NCI-H345 (cell line): Measurements from ENCODE around the gene SLC24A4.

Experiments used
- DNase-seq: peaks from one replicate; lab custom pipeline; 2025; lab: John Stamatoyannopoulos, UW

Gene SLC24A4

GRCh38 chr14:92323011-92323915 is at the start of gene SLC24A4:
SLC24A4 (plus strand) TSS chr14:92323165; CDS start chr14:92323831, 666 bp downstream.
- peak; percentile 28 for DNase-seq

- DNase-seq, result no peak
Measured at GRCh38 chr14:92273166-92273565, 49.8 kb upstream of the SLC24A4 start.

DNA sequence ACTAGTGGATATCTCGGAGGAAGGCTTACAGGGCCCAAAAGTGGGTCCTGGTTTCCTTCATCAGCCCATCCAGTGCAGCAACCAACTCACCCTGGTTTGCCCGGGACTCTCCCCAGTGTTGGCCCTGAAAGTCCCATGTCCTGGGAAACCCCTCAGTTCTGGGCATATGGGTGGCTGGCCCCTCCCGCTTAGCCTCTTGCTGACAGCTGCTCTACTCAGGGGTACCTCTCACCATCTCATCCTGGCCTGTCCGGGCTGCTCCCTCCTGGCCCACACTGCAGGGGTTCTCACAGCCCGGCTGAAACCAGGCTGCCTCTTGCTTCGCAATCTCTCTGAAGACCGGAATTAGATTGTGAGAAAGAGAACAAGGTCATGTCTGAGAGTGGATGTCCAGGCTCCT is 48.9 kb upstream of the SLC24A4 start:
- no peak for DNase-seq

GRCh38 chr14:92276074-92276473 is 46.9 kb upstream of the SLC24A4 start:
- no peak for DNase-seq

- no peak for DNase-seq
Measured at GRCh38 chr14:92277031-92277430, 45.9 kb upstream of the SLC24A4 start.

- no peak for DNase-seq
Measured at GRCh38 chr14:92280554-92281262, 42.3 kb upstream of the SLC24A4 start.

DNA sequence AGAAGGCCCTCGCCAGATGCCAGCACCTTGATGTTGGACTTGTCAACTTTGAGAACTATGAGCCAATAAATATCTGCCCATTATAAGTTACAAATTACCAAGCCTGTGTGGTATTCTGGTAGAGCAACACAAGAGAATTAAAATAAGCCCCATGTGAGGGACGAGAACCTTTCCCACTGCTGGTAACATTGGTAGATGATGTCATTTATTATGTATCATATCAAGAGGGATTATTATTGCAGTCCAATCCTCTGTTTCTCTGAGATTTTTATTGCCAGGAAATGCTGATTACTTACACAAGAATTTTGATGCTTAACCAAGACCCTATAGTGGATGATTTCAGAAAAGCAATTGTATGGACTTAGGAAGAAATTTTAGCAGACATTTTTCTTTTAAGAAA is 40.3 kb upstream of the SLC24A4 start:
- DNase-seq, result no peak

DNA sequence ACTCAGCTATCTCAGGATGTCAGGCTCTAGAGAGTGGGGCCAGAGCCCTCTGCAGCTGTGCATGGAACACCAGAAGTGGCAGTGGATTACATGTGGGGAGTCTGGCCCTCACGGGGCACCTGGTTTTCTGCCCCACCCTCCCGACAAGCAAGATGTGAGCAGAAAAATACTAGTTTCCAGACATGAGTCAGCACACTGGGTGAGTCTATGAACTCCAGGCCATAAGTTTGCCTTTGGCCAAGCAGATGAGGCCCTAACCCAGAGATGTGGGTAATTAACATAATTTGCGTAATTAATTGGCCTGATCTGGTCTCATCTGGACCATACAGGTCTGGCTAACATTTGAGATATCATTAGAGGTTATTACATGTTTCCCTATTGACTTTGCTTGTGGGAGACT is 37.7 kb upstream of the SLC24A4 start:
- DNase-seq, result no peak

DNA sequence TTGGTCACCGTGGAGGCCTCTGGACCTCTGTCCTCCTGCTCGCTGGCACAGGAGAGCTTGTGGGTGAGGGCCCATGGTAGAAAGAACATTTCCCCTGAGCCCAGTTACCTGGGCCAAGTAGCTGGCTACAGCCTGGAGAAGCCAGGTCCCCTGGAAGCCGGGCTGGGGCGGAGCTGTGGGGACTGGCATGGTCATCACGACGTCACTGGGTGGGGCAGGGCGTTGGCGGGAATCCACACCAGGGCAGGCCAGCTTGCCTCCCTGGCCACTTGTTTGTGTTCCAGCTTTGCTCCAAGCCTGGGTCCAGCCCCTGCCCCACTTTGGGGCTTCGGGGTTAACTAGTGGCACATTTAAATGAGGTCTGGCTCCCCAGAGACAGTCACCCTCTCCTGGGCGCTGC is 35.0 kb upstream of the SLC24A4 start:
- no peak for DNase-seq

DNA sequence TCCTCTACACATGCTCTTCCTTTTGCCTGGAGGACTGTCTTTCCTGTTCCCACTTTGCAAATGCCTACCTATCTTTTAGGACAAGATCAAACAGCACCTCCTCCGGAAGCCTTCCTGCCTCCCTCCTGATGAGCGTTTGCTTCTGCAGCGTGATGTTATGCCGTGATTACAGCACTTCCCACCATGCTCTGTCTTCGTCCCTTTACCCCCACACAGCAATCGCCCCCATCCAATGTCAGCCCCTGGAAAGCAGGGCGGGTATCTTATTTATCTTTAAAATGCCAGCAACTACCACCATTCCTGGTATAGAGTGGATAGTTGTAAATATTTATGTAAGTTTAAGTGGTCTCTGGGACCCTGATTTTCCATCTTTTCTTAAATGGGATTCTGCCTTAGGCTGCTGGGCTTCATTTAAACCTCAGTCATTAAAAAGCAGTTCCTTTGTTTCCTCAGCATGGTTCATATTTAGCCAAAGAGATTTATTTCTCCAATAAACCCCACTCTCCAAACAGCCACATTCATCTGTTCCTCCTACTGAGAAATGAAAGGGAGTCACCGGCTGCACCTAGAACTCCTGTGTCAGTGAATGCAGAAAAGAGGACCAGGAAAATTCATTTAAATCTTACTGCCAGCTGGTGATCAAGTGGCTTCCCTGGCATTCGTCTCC is 33.8 kb upstream of the SLC24A4 start:
- DNase-seq, result no peak

DNA sequence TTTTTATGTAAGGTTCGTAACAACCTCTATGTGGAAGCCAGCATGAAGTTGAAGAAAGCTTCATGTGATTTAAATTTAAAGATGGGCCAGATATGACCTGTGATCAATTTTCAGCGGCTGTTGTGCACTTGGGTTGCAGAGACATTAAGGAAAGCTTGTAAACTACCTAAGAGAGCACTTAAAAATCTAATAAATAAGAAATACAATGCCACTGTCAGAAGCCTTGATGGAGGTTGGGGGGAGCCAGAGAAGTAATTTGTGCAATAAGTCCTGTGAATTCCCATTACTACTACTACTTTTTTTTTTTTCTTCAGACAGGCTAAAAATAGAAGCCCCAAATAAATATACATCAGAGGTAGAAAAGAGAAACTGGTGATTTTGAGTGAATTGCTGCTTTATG is 30.3 kb upstream of the SLC24A4 start:
- no peak for DNase-seq

- no peak for DNase-seq
Measured at GRCh38 chr14:92294506-92294905, 28.5 kb upstream of the SLC24A4 start.

DNA sequence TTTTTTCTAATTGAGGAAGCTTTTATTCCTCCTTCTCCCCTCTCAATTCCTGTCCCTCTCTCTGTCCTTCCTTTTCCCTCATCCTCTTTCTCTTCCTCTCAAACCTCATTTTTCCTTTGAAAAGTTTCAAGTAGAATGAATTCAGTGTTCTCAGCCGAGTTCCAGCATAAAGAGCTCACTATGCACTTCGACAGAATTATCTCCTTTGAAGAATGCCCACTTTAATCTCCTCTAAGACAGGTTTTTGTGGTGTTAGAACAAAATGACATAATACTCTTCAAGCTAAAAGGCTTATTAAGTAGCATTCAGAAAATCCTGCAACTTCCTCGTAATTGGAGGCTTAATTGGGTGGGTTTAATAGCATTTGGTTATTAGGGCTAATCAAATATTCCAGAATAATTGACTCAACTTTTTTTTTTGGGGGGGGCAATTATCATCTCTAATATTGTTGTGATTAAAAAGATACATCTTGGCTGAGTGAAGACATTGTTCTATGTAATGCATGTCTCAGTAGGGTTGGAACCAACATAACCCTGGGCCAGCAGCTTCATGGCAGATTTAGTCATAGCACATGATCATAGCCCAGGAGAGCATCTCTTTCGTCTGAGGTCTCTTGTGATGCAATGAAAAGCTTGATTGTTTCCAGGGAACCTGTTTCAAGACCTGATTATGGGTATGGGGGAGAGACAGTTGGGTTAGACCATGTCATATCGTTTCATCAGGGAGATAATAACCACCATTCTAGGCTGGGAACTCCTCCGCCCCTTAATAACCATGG is 25.0 kb upstream of the SLC24A4 start:
- DNase-seq, result no peak

- DNase-seq, result no peak
Measured at GRCh38 chr14:92302481-92302880, 20.5 kb upstream of the SLC24A4 start.

- no peak for DNase-seq
Measured at GRCh38 chr14:92308716-92309115, 14.2 kb upstream of the SLC24A4 start.

DNA sequence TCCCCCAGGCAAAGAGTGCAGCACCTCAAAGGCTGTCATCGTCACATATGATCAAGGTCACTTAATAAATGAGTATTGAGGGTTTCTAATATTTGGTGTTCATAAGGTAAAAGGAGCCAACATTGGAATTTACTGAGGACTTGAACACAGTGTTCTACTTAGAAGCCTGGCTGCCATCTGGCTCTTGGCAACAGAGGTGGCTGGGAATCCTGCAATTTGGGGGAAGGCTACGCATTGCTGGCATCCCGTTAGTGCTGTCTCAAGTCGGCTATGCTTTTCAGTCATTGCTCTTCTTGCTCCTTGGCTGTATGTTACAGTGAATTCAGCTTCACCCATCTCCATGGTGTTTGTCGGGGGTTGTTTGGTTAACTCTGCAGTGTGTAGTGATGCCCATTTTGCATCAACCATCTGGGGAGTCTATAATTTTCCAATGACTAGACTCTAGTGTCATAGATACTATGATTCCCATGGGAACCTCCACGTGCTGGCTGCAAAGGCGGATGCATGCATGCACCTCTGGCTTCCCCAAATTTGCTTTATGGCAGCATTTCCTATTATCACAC is 12.9 kb upstream of the SLC24A4 start:
- no peak for DNase-seq

DNA sequence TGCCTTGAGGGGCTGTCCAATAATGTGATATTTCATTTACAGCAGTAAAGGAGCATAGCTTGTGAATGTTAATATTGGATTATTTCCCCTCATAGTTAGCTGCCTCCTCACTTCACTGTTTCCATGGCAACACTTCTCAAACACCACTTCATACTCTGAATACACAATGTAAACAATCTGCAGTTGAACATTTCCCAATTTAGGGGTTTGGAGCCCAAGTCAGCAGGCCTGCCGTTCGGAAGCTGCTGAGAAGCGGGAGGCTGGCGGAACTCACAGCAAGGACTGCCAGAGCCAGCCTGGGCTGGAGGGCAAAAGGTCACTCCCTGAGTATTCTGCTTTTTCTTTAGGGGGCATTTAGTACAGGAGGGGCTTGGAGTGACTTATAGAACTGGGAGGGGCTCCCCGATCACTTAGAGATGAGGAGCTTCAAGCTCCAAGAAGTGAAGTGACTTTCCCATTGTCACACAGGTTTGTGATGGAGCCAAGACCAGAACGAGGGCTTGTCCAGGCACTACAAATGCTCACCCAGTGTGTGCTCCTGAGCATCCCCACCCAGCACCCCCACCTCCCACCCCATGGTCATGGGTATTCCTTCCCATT is 12.1 kb upstream of the SLC24A4 start:
- DNase-seq, result no peak

DNA sequence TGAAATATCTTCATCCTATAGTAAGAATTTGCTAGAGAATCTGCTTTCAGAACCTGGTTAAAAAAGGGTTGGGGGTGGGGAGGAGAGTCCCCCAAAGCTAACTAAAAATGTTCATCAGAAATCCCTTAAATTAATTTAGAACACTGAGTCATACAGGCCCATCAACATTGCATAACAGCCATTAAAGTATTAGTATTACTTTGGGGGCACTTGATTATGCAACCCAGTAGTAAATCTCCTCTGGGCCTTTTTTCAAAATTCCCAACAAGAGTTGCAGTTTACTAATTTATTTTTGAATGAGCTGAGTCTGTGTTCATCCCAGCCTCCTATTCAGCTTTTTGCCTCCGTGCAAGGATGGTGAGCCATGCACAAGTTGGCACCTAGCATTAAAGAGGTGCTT is 8.8 kb upstream of the SLC24A4 start:
- no peak for DNase-seq

DNA sequence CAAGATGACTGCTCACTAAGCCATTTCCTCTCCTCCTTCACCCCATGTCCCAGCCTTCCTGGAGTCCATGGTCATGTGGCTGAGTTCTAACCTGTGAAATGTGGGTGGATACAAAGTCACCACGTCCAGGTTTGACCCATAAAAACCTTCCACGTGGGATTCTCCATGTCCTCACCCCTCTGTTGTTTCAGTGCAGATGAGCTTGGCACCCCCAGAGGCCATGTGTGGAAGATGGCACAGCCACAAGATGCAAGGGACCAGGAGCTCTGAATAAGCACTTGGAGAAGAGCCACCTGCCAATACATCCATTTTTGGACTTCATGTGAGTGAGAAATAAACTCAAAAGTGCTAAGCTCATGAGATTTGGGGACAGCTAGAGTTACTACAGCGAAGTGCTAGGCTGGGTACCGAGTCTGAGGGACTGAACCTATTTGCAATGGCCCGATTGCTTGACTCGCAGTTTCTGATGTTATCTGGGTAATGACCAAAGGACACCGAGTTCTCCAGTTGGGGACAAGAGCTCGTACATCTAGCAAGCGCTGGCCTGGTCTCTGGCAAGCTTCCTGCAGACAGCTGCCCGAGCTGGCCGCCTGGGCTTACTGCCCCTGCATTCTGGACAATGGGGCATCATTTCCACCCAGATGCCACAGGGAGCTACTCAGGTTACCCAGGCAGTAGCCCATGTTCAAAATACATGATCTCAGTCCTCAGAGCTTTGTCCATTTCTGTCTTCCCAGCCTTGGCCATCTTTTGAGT is 7.7 kb upstream of the SLC24A4 start:
- no peak for DNase-seq

DNA sequence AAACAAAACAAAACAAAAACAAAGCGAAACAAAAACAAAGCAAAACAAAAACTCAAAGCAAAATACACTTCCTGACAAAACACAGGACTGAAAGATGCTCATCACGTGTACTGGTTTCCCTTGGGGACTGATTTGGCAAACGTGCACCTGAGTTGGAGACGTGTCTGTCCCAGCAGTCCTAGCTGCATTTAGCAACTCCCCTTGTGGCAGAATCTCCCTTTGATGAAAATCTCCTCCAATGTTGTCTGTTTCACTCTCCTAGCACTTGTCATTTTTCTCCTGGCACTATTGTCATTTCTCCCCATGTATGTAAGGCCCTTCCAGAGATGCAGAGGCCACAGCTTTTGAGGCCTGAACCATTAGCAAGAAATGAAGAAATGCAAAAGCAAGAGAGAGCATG is 6.8 kb upstream of the SLC24A4 start:
- DNase-seq, result no peak

DNA sequence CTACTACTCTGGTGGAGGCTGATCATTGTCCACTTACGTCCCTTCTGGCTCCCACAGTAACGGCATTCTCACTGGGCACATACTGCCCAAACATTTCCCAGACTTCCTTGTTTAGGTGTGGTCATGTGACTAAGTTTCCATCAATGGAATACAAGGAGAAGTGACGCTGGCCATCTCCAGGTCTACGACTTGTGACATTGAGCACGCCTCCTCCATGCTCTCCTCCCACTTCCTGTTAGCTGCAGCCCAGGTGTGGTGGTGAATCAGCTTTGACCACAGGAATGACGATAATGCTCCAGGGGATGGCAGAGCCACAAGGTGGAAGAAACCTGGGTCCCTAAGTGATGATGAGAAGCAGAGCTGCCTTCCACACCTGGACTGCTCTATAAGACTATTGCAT is 6.0 kb upstream of the SLC24A4 start:
- no peak for DNase-seq
